Brain microvascular endothelial cell (primary cell): Measurements from ENCODE around the gene IRF8.

Source experiments
- DNase-seq: peaks from one replicate; pipeline ENCODE4 v3.0.0-alpha.2; 2020
- H3K27ac ChIP-seq: fragments of 250-450 bp; sonication (Bioruptor Pico); 2 replicates; pipeline ENCODE4 v1.5.1; 2020; ENCODE audit warnings: mild to moderate bottlenecking, moderate library complexity
- H3K27me3 ChIP-seq: fragments of 250-450 bp; sonication (Bioruptor Pico); replicated peaks from 2 replicates; pipeline ENCODE4 v1.5.1; 2020; ENCODE audit warnings: mild to moderate bottlenecking
- H3K36me3 ChIP-seq: fragments of 250-450 bp; sonication (Bioruptor Pico); replicated peaks from 2 replicates; pipeline ENCODE4 v1.5.1; 2020; ENCODE audit warnings: mild to moderate bottlenecking
- H3K4me3 ChIP-seq: 2 replicates; pipeline ENCODE4 v1.5.1; 2011; ENCODE audit warnings: low read depth, mild to moderate bottlenecking, control low read depth, low read length, moderate library complexity
- in situ Hi-C: cut with HindIII; loops from 2 replicates; pipeline ENCODE4 v1.10.0; 2017; ENCODE audit warnings: low sequenced_read_pairs, low pct_ligation_motif_present
- TF ChIP-seq, protein P1 (sequence below): IDR thresholded peaks from 2 replicates; pipeline ENCODE4 v1.5.1; 2011; ENCODE audit warnings: low read depth, mild to moderate bottlenecking, moderate library complexity, low read length, control low read depth, inconsistent platforms; ENCODE audit errors: missing control alignments

IRF8 gene

GRCh38 chr16:85898521-85899442 is at the start of gene IRF8:
Gene IRF8 (plus strand): TSS chr16:85899162. CDS start chr16:85903016, 3,854 bp downstream.
- Histone ChIP-seq H3K27ac (no peak within 1 kb of the TSS), H3K27me3 (peaks cover 8% of the 10 kb centered on the region), H3K4me3 (peak within 1 kb of the TSS; percentile 48), H3K36me3 (no peaks in the 10 kb centered on the region)
- TF ChIP-seq, protein P1, sequence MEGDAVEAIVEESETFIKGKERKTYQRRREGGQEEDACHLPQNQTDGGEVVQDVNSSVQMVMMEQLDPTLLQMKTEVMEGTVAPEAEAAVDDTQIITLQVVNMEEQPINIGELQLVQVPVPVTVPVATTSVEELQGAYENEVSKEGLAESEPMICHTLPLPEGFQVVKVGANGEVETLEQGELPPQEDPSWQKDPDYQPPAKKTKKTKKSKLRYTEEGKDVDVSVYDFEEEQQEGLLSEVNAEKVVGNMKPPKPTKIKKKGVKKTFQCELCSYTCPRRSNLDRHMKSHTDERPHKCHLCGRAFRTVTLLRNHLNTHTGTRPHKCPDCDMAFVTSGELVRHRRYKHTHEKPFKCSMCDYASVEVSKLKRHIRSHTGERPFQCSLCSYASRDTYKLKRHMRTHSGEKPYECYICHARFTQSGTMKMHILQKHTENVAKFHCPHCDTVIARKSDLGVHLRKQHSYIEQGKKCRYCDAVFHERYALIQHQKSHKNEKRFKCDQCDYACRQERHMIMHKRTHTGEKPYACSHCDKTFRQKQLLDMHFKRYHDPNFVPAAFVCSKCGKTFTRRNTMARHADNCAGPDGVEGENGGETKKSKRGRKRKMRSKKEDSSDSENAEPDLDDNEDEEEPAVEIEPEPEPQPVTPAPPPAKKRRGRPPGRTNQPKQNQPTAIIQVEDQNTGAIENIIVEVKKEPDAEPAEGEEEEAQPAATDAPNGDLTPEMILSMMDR: no peak
- in situ Hi-C loops: no loop called here
- peak; percentile 17 for DNase-seq

DNA sequence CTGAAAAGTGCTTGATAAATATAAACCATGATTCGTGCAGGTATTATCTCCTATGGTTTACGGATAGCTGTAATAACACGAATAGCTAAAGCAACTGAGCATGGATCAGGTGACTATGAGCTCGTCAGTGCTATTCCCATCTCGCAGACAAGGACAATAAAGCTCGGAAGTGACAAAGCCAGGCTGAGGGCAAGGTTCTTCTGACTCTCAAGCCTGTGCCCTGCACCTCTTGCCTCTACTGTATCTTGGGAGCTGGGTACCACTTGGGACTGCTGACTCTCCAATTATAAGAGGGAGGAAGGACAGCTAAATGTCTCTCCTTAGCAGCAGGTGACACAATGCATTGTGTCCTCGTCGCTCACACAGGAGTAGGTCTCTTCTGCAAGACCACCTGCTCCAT is 49.6 kb upstream of the IRF8 start:
- in situ Hi-C loops: no loop called here
- no peak for DNase-seq
- TF ChIP-seq, protein P1: no peak
- H3K27me3 ChIP-seq: peaks cover 13% of the 10 kb centered on the region
- H3K27ac ChIP-seq: no peak overlapping the region
- H3K36me3 ChIP-seq: no peaks in the 10 kb centered on the region
- H3K4me3 ChIP-seq: no peak overlapping the region

- no peak overlapping the region for H3K4me3 ChIP-seq
- H3K36me3 ChIP-seq: no peaks in the 10 kb centered on the region
- TF ChIP-seq, protein P1: no peak
- no peak overlapping the region for H3K27ac ChIP-seq
- in situ Hi-C loops: no loop called here
- H3K27me3 ChIP-seq: peaks cover 8% of the 10 kb centered on the region
- DNase-seq: no peak
Observed at GRCh38 chr16:85850344-85850880, 48.5 kb upstream of the IRF8 start.

DNA sequence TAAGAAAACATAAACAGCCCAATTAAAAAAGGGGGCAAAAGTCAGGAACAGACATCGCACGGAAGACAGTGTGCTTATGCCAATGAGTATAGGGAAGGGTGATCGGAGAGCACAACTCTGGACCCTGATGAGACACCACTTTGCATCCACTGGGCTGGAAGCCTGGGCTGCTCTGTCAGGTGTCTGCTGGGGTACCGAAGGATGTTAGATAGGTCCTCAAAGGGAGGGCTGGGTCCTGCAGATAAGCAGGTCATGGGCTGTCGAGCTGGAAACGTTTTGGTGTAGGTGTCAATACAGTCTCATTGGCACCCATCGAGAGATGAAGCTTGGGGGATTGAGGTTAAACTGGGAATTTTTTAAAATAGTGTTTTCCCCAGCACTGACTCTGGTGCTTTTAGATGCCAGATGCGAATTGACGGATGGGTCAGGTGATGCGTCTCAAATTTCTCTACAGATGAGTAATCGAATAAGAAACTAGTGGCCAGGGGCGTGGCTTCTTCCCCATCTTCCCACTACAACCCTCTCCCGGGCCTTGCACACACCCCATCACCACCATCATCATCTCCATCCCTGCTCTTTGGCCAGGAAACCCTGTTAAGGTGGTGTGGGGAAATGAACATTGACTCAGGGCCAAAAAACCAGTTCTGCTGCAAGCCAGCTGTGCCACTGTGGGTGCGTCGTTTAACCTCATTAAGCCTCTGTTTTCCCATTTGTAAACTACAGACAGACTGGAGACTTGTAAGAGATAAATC is 47.8 kb upstream of the IRF8 start:
- H3K27me3 ChIP-seq: peaks cover 8% of the 10 kb centered on the region
- TF ChIP-seq, protein P1: no peak
- DNase-seq: no peak

DNA sequence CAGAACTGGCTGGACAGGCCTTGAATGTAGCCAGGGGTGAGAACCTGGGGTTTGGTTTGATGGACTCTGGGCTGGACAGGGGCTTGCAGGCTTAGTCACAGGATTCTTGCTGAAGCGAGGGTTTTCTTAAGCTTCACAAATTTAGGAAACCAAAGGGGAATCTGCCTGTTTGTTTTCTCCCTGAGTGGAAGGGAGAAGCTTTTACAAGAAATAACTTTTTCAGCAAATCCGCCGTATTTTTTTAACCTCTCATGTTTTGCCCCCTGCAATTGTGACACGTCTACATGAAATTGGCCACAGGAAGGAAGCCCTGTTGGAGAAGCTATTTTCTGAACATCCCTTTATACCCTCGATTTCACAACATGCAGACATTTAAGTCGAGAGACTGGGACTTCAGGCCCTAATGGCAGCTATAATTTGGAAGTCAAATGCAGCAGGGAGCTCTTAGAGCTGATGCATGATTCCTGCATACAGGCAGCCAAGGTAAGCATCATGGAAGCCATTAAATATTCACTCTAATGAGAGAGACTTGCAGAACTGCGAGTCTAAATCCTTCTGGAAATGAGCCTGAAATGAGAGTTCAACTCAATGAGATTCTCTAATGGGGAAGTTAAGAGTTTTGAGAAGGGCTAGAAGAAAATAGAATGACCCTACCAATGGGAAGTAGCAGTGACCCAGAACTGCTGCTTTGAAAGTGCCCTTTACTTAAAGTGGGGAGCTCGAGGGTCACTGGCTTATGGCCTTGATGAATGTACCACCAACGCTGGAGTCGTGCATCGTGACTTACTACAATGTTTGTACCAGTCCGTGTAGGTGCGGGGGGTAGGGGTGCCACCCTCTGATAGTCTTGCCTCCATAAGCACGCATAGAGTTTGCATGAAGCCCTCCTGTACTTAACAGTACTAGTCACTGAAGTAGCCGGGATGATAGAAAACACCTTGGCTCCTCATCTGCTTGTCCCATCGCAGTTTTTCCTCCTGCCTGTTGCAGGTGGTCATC is 45.1 kb upstream of the IRF8 start:
- DNase-seq: no peak
- H3K27ac ChIP-seq: no peak overlapping the region
- TF ChIP-seq, protein P1: no peak
- in situ Hi-C loops: no loop called here
- H3K4me3 ChIP-seq: no peak overlapping the region
- no peaks in the 10 kb centered on the region for H3K36me3 ChIP-seq
- H3K27me3 ChIP-seq: peaks cover 5% of the 10 kb centered on the region

More for the DNA sequence above, 47.8 kb upstream of the IRF8 start:
- no peak overlapping the region for H3K4me3 ChIP-seq
- H3K27ac ChIP-seq: no peak overlapping the region
- H3K36me3 ChIP-seq: no peaks in the 10 kb centered on the region
- in situ Hi-C loops: no loop called here
